GM12878 (cell line): ENCODE measurements around the gene B9D1. TPM values are rescaled to one million over a fixed set of nuclear protein-coding genes. Genes with fewer than 3 reads are reported as not detected.

Source experiments
- ATAC-seq: fragments of 200-7000 bp; cut with Tn5 transposase; 3 replicates; pipeline ENCODE4 v1.9.1; 2020; ENCODE audit warnings: mild to moderate bottlenecking, moderate library complexity
- BruUV-seq: library from RNA; stranded (reverse); fragments of 400-500 nt; replicated peaks from 2 replicates; lab custom pipeline; 2021; lab: Mats Ljungman, UMichigan
- CTCF ChIA-PET: fragments of 300-600 bp; sonication (Branson Sonifier 250); formaldehyde crosslinking; extraction: SDS; loops from one replicate; lab custom pipeline; 2021; ENCODE audit warnings: inconsistent platforms; lab: Yijun Ruan, JAX
- POLR2A ChIA-PET: fragments of 350-600 bp; formaldehyde crosslinking; extraction: SDS; loops from one replicate; lab custom pipeline; 2021; ENCODE audit warnings: inconsistent platforms; lab: Charles Lee
- RAD21 ChIA-PET: fragments of 300-600 bp; sonication (Branson Sonifier 250); formaldehyde crosslinking; loops from one replicate; lab custom pipeline; 2023; ENCODE audit warnings: antibody characterized with exemption; ENCODE audit not compliant: unreplicated experiment; lab: Charles Lee
- SMC1A ChIA-PET: fragments of 300-600 bp; sonication (Branson Sonifier 250); formaldehyde crosslinking; loops from one replicate; lab custom pipeline; 2023; ENCODE audit not compliant: unreplicated experiment, uncharacterized antibody; lab: Charles Lee
- DNase-seq: peaks from one replicate; pipeline ENCODE4 v3.0.0-alpha.2; 2011; ENCODE audit warnings: low read depth, low spot score
- FAIRE-seq: peaks from 3 replicates; lab custom pipeline; 2011; peaks lifted over from hg19 to GRCh38; lab: Jason Lieb, UNC
- H2AFZ ChIP-seq: 2 replicates; pipeline ENCODE4 v1.6.0; 2011; ENCODE audit warnings: low read depth, low read length, control low read depth; ENCODE audit not compliant: control insufficient read depth
- H3K27ac ChIP-seq: 2 replicates; pipeline ENCODE4 v1.5.1; 2011; ENCODE audit warnings: control low read depth; ENCODE audit not compliant: control insufficient read depth, insufficient read depth
- H3K27me3 ChIP-seq, 2 experiments: replicated peaks in 1 of 2; 2 replicates each; pipeline versions ENCODE4 v1.6.0 to v1.6.1; 2011; ENCODE audit warnings: low read length in 1 of 2; ENCODE audit not compliant: control insufficient read depth in 2 of 2, insufficient read depth in 2 of 2
- H3K36me3 ChIP-seq, 2 experiments: 2 replicates each; pipeline ENCODE4 v1.5.1; 2011; ENCODE audit warnings: low read length in 1 of 2; ENCODE audit not compliant: control insufficient read depth in 2 of 2, insufficient read depth in 2 of 2
- H3K4me1 ChIP-seq: 2 replicates; pipeline ENCODE4 v1.6.1; 2011; ENCODE audit warnings: mild to moderate bottlenecking, low read length, moderate library complexity, mixed read lengths; ENCODE audit not compliant: control insufficient read depth, insufficient read depth
- H3K4me2 ChIP-seq: 2 replicates; pipeline ENCODE4 v1.6.0; 2011; ENCODE audit warnings: control low read depth; ENCODE audit not compliant: control insufficient read depth, insufficient read depth
- H3K4me3 ChIP-seq: fragments of 200-600 bp; sonication (generic); 2 replicates; pipeline ENCODE4 v1.5.1; 2016
- H3K79me2 ChIP-seq: 2 replicates; pipeline ENCODE4 v1.6.0; 2011; ENCODE audit warnings: low read length; ENCODE audit not compliant: control insufficient read depth, insufficient read depth
- H3K9ac ChIP-seq: 2 replicates; pipeline ENCODE4 v1.8.0; 2011; ENCODE audit warnings: low read length, control low read depth, mixed read lengths; ENCODE audit not compliant: control insufficient read depth, insufficient read depth
- H3K9me3 ChIP-seq: replicated peaks from 3 replicates; pipeline ENCODE4 v1.5.1; 2011; ENCODE audit warnings: mild to moderate bottlenecking, low read length; ENCODE audit not compliant: control insufficient read depth, insufficient read depth
- H4K20me1 ChIP-seq: 2 replicates; pipeline ENCODE4 v1.6.0; 2011; ENCODE audit not compliant: control insufficient read depth, insufficient read depth
- CREB1 ChIP-seq: IDR thresholded peaks from 2 replicates; pipeline ENCODE4 v1.6.1; 2012; ENCODE audit warnings: low read depth, mild to moderate bottlenecking, inconsistent platforms
- CUX1 ChIP-seq: IDR thresholded peaks from 2 replicates; pipeline ENCODE4 v1.6.1; 2012; ENCODE audit warnings: improper control_type of control experiment, low read depth, low read length; ENCODE audit not compliant: insufficient replicate concordance
- MXI1 ChIP-seq: fragments of 150-350 bp; IDR thresholded peaks from 2 replicates; pipeline ENCODE4 v1.6.1; 2011; ENCODE audit warnings: low read depth, mild to moderate bottlenecking, inconsistent platforms, low read length, improper control_type of control experiment
- PKNOX1 ChIP-seq: fragments of 450-650 bp; IDR thresholded peaks from 2 replicates; pipeline ENCODE4 v1.6.1; 2016; ENCODE audit warnings: mild to moderate bottlenecking
- PRDM15 ChIP-seq: fragments of 450-650 bp; formaldehyde crosslinking; IDR thresholded peaks from 2 replicates; pipeline ENCODE4 v1.4.0; 2020; ENCODE audit warnings: mild to moderate bottlenecking, moderate library complexity
- RAD21 ChIP-seq: IDR thresholded peaks from 2 replicates; pipeline ENCODE4 v1.6.1; 2011; ENCODE audit warnings: mild to moderate bottlenecking, low read depth, low read length, moderate library complexity; ENCODE audit not compliant: insufficient read depth
- SRF ChIP-seq, 2 experiments: IDR thresholded peaks; 2 replicates each; pipeline ENCODE4 v1.6.1; 2011; ENCODE audit warnings: low read depth in 2 of 2, low read length in 2 of 2, mild to moderate bottlenecking in 1 of 2, moderate library complexity in 1 of 2
- TARDBP ChIP-seq: IDR thresholded peaks from 2 replicates; pipeline ENCODE4 v1.6.1; 2016; ENCODE audit warnings: borderline replicate concordance
- WGBS: methylation state at CpG from one replicate; pipeline ENCODE4 v1.1.6; 2016; ENCODE audit warnings: low lambda C conversion rate; ENCODE audit not compliant: insufficient replicate concordance, insufficient coverage; ENCODE audit errors: missing lambda C conversion rate; 5-methylcytosine and 5-hydroxymethylcytosine counted together
- in situ Hi-C: fragments of 300-500 bp; cut with MboI; formaldehyde crosslinking; loops from 9 replicates; pipeline ENCODE4 v1.14.3; 2018; ENCODE audit warnings: mixed read lengths
- intact Hi-C: fragments of 100-400 bp; cut with micrococcal nuclease; formaldehyde crosslinking; loops from one replicate; pipeline ENCODE4 v1.14.2; 2022; ENCODE audit not compliant: unreplicated experiment
- polyA plus RNA-seq, 11 experiments: library from polyadenylated mRNA; depleted of rRNA in 4 of 11; unstranded in 6 of 11; stranded (reverse) in 5 of 11; fragments of >200 nt; fragmentation: Nextera tagmentation in 4 of 11; fragmentation: Illumina TruSeq in 1 of 11; extraction: Ambion mirVana in 4 of 11; extraction: Trizol in 1 of 11; gene quantifications; 1 replicate in 1 of 11; 2 replicates in 10 of 11; pipeline versions ENCODE4 v1.2.1 to v1.2.3, GENCODE V29; 2011 to 2016; ENCODE audit warnings: inconsistent platforms in 2 of 11, missing spikeins in 2 of 11, low read depth in 1 of 11
- total RNA-seq, 4 experiments: library from RNA; depleted of rRNA in 3 of 4; stranded (reverse); fragments of >200 nt in 3 of 4; fragmentation: Illumina TruSeq in 1 of 4; extraction: Trizol in 1 of 4; gene quantifications; 2 replicates each; pipeline versions ENCODE4 v1.2.1 to v1.2.3, GENCODE V29; 2013 to 2021
- TF ChIP-seq, protein P1 (sequence below): IDR thresholded peaks from 2 replicates; pipeline ENCODE4 v1.6.1; 2012; ENCODE audit warnings: low read length, inconsistent platforms
- TF ChIP-seq, protein P2 (sequence below): IDR thresholded peaks from 2 replicates; pipeline ENCODE4 v1.6.1; 2011; ENCODE audit warnings: borderline replicate concordance, low read depth, mild to moderate bottlenecking, moderate library complexity, mixed read lengths, low read length; ENCODE audit not compliant: insufficient read depth; ENCODE audit errors: extremely low read length

The B9D1 gene
- total and polyA plus RNA-seq, 10 of the 15 experiments (the other 5 are each of a cell fraction or from before 2014, with no cell fraction given), result 5.9 to 18.3 (median 9.8) TPM

GRCh38 chr17:19409509-19409908, 47.0 kb upstream of the B9D1 start:
- H3K9ac ChIP-seq, result no peak overlapping the region
- ChIA-PET POLR2A (no interaction called here), CTCF (no interaction called here), SMC1A (no interaction called here)
- 55% methylated on average over 3 of the region's 3 CpGs for WGBS
- no peak overlapping the region for H3K4me2 ChIP-seq
- no peak for TF ChIP-seq RAD21
- TF ChIP-seq CUX1, result no peak
- TF ChIP-seq CREB1, result no peak
- TF ChIP-seq TARDBP, result no peak
- TF ChIP-seq MXI1, result no peak
- TF ChIP-seq, protein P1, sequence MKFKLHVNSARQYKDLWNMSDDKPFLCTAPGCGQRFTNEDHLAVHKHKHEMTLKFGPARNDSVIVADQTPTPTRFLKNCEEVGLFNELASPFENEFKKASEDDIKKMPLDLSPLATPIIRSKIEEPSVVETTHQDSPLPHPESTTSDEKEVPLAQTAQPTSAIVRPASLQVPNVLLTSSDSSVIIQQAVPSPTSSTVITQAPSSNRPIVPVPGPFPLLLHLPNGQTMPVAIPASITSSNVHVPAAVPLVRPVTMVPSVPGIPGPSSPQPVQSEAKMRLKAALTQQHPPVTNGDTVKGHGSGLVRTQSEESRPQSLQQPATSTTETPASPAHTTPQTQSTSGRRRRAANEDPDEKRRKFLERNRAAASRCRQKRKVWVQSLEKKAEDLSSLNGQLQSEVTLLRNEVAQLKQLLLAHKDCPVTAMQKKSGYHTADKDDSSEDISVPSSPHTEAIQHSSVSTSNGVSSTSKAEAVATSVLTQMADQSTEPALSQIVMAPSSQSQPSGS, result no peak
- TF ChIP-seq, protein P2, sequence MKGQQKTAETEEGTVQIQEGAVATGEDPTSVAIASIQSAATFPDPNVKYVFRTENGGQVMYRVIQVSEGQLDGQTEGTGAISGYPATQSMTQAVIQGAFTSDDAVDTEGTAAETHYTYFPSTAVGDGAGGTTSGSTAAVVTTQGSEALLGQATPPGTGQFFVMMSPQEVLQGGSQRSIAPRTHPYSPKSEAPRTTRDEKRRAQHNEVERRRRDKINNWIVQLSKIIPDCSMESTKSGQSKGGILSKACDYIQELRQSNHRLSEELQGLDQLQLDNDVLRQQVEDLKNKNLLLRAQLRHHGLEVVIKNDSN, result no peak
- TF ChIP-seq PKNOX1, result no peak
- TF ChIP-seq SRF (IDR thresholded peaks at IDR 0.05; ENCODE audit: low read depth in 2 of 2, low read length in 2 of 2), result no peak
- no peak for TF ChIP-seq PRDM15
- TF ChIP-seq, all 136 proteins: peak for 0
- Histone ChIP-seq H3K27me3 (peaks cover 1 to 3% of the 10 kb centered on the region in 2 experiments), H3K4me3 (no peak overlapping the region), H3K36me3 (no peaks in the 10 kb centered on the region), H3K4me1 (no peaks in the 10 kb centered on the region), H3K27ac (no peak overlapping the region), H4K20me1 (no peaks in the 10 kb centered on the region), H2AFZ (no peak overlapping the region), H3K9me3 (no peaks in the 10 kb centered on the region), H3K79me2 (no peaks in the 10 kb centered on the region)
- RAD21 ChIA-PET, result no interaction called here
- FAIRE-seq (no peak), DNase-seq (no peak), ATAC-seq (no peak)
- no TSS peak for BruUV-seq
- intact Hi-C loops (no loop called here), in situ Hi-C loops (no loop called here)
